ENCODE data around the gene EXOSC10.
A peak's percentile ranks its signal among the peaks of the same experiment; 100 is the strongest.

DNA sequence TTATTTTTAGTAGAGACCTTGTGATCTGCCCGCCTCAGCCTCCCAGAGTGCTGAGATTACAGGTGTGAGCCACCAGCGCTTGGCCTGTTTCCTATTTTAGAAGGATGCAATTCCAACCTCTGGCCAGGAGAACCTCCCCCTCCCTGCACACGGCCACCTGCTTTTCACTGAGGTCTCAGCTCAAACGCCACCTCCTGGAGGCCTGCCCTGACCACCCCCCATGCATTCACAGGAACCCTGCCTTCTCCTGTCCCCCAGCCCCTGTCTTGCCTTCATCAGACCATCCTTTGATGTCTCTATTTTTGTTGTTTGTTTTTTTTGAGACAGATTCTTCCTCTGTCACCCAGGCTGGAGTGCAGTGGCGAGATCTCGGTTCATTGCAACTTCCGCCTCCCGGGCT, 42.2 kb downstream of the EXOSC10 start:
- TF ChIP-seq, protein P1, sequence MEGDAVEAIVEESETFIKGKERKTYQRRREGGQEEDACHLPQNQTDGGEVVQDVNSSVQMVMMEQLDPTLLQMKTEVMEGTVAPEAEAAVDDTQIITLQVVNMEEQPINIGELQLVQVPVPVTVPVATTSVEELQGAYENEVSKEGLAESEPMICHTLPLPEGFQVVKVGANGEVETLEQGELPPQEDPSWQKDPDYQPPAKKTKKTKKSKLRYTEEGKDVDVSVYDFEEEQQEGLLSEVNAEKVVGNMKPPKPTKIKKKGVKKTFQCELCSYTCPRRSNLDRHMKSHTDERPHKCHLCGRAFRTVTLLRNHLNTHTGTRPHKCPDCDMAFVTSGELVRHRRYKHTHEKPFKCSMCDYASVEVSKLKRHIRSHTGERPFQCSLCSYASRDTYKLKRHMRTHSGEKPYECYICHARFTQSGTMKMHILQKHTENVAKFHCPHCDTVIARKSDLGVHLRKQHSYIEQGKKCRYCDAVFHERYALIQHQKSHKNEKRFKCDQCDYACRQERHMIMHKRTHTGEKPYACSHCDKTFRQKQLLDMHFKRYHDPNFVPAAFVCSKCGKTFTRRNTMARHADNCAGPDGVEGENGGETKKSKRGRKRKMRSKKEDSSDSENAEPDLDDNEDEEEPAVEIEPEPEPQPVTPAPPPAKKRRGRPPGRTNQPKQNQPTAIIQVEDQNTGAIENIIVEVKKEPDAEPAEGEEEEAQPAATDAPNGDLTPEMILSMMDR (conservative IDR thresholded peaks at IDR 0.05; ENCODE audit: low read depth in 2 of 2), result peak in 1 of 2 experiments; percentile 25; a peak in 2 of 4 replicates
- TF ChIP-seq EZH2 (IDR thresholded peaks at IDR 0.05; ENCODE audit: low read depth, unreplicated experiment) (no peak), EZH2phosphoT487 (IDR thresholded peaks at IDR 0.05; ENCODE audit: unreplicated experiment) (no peak), STAT1 (IDR thresholded peaks at IDR 0.05; ENCODE audit: unreplicated experiment) (no peak)
- TF ChIP-seq, protein P2, sequence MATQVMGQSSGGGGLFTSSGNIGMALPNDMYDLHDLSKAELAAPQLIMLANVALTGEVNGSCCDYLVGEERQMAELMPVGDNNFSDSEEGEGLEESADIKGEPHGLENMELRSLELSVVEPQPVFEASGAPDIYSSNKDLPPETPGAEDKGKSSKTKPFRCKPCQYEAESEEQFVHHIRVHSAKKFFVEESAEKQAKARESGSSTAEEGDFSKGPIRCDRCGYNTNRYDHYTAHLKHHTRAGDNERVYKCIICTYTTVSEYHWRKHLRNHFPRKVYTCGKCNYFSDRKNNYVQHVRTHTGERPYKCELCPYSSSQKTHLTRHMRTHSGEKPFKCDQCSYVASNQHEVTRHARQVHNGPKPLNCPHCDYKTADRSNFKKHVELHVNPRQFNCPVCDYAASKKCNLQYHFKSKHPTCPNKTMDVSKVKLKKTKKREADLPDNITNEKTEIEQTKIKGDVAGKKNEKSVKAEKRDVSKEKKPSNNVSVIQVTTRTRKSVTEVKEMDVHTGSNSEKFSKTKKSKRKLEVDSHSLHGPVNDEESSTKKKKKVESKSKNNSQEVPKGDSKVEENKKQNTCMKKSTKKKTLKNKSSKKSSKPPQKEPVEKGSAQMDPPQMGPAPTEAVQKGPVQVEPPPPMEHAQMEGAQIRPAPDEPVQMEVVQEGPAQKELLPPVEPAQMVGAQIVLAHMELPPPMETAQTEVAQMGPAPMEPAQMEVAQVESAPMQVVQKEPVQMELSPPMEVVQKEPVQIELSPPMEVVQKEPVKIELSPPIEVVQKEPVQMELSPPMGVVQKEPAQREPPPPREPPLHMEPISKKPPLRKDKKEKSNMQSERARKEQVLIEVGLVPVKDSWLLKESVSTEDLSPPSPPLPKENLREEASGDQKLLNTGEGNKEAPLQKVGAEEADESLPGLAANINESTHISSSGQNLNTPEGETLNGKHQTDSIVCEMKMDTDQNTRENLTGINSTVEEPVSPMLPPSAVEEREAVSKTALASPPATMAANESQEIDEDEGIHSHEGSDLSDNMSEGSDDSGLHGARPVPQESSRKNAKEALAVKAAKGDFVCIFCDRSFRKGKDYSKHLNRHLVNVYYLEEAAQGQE (IDR thresholded peaks at IDR 0.05; ENCODE audit: unreplicated experiment), result no peak
